HepG2 (cell line): ENCODE data around the gene L3MBTL1. TPM values are rescaled to one million over a fixed set of nuclear protein-coding genes. Genes with fewer than 3 reads are reported as not detected.

Experiments used
- EHMT2 ChIP-seq: fragments of 200-600 bp; sonication (generic); IDR thresholded peaks from 2 replicates; pipeline ENCODE4 v1.7.0; 2017; ENCODE audit warnings: antibody characterized with exemption, low read depth, low read length, borderline replicate concordance
- ISL2 ChIP-seq: sonication (generic); formaldehyde crosslinking; IDR thresholded peaks from 2 replicates; pipeline ENCODE4 v1.5.0; 2020; ENCODE audit warnings: missing genetic modification reagents
- MLLT10 ChIP-seq: sonication (generic); formaldehyde crosslinking; IDR thresholded peaks from 2 replicates; pipeline ENCODE4 v1.4.0; 2020; ENCODE audit warnings: missing genetic modification reagents
- NCOA1 ChIP-seq: sonication (generic); formaldehyde crosslinking; IDR thresholded peaks from 2 replicates; pipeline ENCODE4 v1.9.0; 2021; ENCODE audit warnings: missing genetic modification reagents
- NFRKB ChIP-seq: fragments of 450-650 bp; IDR thresholded peaks from 2 replicates; pipeline ENCODE4 v1.6.1; 2017
- SP1 ChIP-seq, 2 experiments: fragments of 450-650 bp in 1 of 2; sonication (generic) in 1 of 2; formaldehyde crosslinking in 1 of 2; IDR thresholded peaks; 2 replicates each; pipeline versions ENCODE4 v1.4.0 to v1.6.1; 2016 to 2020; ENCODE audit warnings: missing genetic modification reagents in 1 of 2
- SSRP1 ChIP-seq: IDR thresholded peaks from 2 replicates; pipeline ENCODE4 v1.6.1; 2016; ENCODE audit warnings: control low read depth
- STAT5B ChIP-seq: sonication (generic); formaldehyde crosslinking; IDR thresholded peaks from 2 replicates; pipeline ENCODE4 v1.4.0; 2020; ENCODE audit warnings: missing genetic modification reagents
- UBTF ChIP-seq: sonication (generic); formaldehyde crosslinking; IDR thresholded peaks from 2 replicates; pipeline ENCODE4 v1.4.0; 2020; ENCODE audit warnings: mild to moderate bottlenecking, missing genetic modification reagents
- ZBTB40 ChIP-seq, 2 experiments: fragments of 450-650 bp in 1 of 2; sonication (generic) in 1 of 2; formaldehyde crosslinking in 1 of 2; IDR thresholded peaks; 2 replicates each; pipeline versions ENCODE4 v1.6.1 to v1.8.0; 2016 to 2022; ENCODE audit warnings: antibody characterized with exemption in 1 of 2, mild to moderate bottlenecking in 1 of 2, missing genetic modification reagents in 1 of 2
- ZNF143 ChIP-seq: sonication (generic); formaldehyde crosslinking; IDR thresholded peaks from 2 replicates; pipeline ENCODE4 v1.4.0; 2020; ENCODE audit warnings: missing genetic modification reagents
- ZNF282 ChIP-seq: fragments of 450-650 bp; IDR thresholded peaks from 2 replicates; pipeline ENCODE4 v1.6.1; 2018; ENCODE audit not compliant: partially characterized antibody
- ZNF792 ChIP-seq: IDR thresholded peaks from 2 replicates; pipeline ENCODE4 v1.6.1; 2016
- polyA plus RNA-seq, 8 experiments: library from polyadenylated mRNA; depleted of rRNA in 3 of 8; stranded (reverse) in 7 of 8; unstranded in 1 of 8; fragments of >200 nt; fragmentation: Illumina TruSeq in 4 of 8; extraction: Trizol in 4 of 8; gene quantifications; 2 replicates each; pipeline versions ENCODE4 v1.2.1 to v1.2.3, GENCODE V29; 2011 to 2016; ENCODE audit warnings: low read depth in 4 of 8, missing spikeins in 1 of 8, mixed read lengths in 1 of 8; ENCODE audit not compliant: insufficient read depth in 1 of 8
- total RNA-seq, 5 experiments: library from RNA; depleted of rRNA; stranded (reverse); fragments of >200 nt; fragmentation: Illumina TruSeq; extraction: Trizol; gene quantifications; 2 replicates each; pipeline ENCODE4 v1.2.3, GENCODE V29; 2016; ENCODE audit warnings: low read depth in 1 of 5
- TF ChIP-seq, protein P1 (sequence below): sonication (generic); formaldehyde crosslinking; IDR thresholded peaks from 2 replicates; pipeline ENCODE4 v1.4.0; 2020; ENCODE audit warnings: missing genetic modification reagents, borderline replicate concordance

Gene L3MBTL1
- total and polyA plus RNA-seq, 2 of the 13 experiments (the other 11 are each of a cell fraction or from before 2014, with no cell fraction given): 9.0 to 17.8 TPM

DNA sequence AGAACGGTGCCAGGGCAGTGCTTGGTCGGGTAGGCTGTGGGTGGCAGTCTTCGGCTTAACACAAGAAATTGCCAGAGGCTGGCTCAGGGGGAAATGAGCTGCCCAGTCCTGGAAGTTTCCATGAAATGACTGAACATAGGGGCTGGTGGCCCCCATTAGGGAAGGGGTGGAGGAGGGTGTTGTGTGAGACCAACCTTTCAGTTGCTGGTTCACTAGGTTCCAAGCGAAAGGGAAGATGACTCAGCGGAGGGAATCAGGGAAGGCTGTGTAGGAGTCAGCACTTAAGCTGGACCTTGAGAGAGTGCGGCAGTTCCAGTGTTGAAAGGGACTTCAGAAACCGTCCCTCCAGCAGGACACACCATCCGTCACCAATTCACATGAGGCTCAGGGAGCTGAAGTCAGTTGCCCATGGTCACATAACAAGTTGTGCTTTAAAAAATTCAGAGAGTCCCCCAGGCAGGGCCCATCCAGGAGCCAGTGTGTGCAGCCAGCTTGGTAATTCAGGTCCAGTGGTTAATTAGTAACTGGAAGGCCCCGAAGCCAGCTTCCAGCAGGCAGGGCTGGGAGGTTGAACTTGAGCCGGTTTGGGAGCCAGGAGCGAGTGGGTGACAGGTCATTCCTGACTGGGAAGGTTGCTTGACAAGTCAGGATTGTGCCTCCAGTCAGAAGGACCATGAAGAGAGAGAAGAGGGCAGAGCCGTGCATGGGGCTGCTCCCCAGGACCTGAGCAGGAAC lies 51.1 kb downstream of the L3MBTL1 start, which contains the start of gene SGK2 (continued):
- TF ChIP-seq ZNF143: peak; percentile 64; the same call in 1 of the 2 replicates
- peak; percentile 21; the same call in 1 of the 2 replicates for TF ChIP-seq SSRP1 (CRISPR knock-in tag)
- TF ChIP-seq ZBTB40 (IDR thresholded peaks at IDR 0.05): no peak
- TF ChIP-seq ZBTB40 (CRISPR knock-in tag; IDR thresholded peaks at IDR 0.05): peak; percentile 78; the same call in 1 of the 2 replicates
- no peak for TF ChIP-seq NFRKB
- TF ChIP-seq NCOA1: no peak; the same call in 1 of the 2 replicates
- TF ChIP-seq MLLT10: no peak
- TF ChIP-seq ZNF282: no peak
- no peak for TF ChIP-seq STAT5B (CRISPR knock-in tag)
- TF ChIP-seq, protein P1, sequence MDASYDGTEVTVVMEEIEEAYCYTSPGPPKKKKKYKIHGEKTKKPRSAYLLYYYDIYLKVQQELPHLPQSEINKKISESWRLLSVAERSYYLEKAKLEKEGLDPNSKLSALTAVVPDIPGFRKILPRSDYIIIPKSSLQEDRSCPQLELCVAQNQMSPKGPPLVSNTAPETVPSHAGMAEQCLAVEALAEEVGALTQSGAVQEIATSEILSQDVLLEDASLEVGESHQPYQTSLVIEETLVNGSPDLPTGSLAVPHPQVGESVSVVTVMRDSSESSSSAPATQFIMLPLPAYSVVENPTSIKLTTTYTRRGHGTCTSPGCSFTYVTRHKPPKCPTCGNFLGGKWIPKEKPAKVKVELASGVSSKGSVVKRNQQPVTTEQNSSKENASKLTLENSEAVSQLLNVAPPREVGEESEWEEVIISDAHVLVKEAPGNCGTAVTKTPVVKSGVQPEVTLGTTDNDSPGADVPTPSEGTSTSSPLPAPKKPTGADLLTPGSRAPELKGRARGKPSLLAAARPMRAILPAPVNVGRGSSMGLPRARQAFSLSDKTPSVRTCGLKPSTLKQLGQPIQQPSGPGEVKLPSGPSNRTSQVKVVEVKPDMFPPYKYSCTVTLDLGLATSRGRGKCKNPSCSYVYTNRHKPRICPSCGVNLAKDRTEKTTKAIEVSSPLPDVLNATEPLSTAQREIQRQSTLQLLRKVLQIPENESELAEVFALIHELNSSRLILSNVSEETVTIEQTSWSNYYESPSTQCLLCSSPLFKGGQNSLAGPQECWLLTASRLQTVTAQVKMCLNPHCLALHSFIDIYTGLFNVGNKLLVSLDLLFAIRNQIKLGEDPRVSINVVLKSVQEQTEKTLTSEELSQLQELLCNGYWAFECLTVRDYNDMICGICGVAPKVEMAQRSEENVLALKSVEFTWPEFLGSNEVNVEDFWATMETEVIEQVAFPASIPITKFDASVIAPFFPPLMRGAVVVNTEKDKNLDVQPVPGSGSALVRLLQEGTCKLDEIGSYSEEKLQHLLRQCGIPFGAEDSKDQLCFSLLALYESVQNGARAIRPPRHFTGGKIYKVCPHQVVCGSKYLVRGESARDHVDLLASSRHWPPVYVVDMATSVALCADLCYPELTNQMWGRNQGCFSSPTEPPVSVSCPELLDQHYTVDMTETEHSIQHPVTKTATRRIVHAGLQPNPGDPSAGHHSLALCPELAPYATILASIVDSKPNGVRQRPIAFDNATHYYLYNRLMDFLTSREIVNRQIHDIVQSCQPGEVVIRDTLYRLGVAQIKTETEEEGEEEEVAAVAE (CRISPR knock-in tag): 0 out of 2 replicates have a peak, but pooled peaks have one; percentile 9
- TF ChIP-seq ZNF792: 0 out of 2 replicates have a peak, but pooled peaks have one; percentile 4
- no peak for TF ChIP-seq SP1 (IDR thresholded peaks at IDR 0.05)
- no peak for TF ChIP-seq SP1 (CRISPR knock-in tag; IDR thresholded peaks at IDR 0.05)
- TF ChIP-seq EHMT2: no peak
- peak; percentile 75 for TF ChIP-seq ISL2 (CRISPR knock-in tag)
- peak; percentile 86 for TF ChIP-seq UBTF (CRISPR knock-in tag)
